ENCODE measurements around the gene DEGS2. TPM values are rescaled to one million over a fixed set of nuclear protein-coding genes. Genes with fewer than 3 reads are reported as not detected.
"Not testable (repeated sequence)": the region's sequence is repeated elsewhere in the genome, so short reads cannot be mapped to it uniquely, and the experiment has no call there.

Gene DEGS2
- total RNA-seq, 1 donor = not detected

DNA sequence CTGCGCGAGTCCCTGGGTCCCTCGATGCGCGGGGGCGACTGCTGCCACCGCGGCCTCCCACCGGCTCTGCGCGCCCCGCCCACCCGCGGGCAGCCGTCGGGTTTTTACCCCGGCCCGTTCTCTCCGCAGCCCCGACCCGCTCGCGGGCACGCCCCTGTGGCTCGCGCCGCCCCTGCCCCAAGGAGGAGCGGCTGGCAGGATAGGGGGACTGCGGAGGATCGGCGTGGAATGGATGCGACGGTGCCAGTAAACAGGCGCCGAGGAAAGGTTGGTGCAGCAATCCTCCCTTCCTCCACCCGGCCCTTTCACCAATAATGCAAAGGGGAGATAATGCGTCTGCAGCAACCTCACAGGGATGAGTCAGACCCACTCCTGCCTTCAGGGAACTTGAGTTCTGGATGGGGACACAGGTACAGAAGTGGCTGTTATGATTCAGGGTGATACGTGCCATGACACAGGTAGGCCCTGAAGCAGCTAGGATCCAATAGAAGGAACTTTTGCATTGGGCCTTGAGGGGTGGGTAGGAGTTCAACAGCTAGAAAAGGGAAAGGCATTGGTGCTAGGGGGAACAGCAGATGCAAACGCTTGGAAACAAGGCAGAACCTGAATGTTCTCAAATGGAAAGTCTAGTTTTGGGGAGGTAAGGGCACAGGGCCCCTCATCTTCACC, 554 bp upstream of the DEGS2 start:
- no peak for TF ChIP-seq CTCF (IDR thresholded peaks at IDR 0.05; ENCODE audit: insufficient read depth, low read length)
- DNase-seq (ENCODE audit: low read depth) = no peak
- no peak overlapping the region for H3K4me3 ChIP-seq (ENCODE audit: low read depth, low read length)

DNA sequence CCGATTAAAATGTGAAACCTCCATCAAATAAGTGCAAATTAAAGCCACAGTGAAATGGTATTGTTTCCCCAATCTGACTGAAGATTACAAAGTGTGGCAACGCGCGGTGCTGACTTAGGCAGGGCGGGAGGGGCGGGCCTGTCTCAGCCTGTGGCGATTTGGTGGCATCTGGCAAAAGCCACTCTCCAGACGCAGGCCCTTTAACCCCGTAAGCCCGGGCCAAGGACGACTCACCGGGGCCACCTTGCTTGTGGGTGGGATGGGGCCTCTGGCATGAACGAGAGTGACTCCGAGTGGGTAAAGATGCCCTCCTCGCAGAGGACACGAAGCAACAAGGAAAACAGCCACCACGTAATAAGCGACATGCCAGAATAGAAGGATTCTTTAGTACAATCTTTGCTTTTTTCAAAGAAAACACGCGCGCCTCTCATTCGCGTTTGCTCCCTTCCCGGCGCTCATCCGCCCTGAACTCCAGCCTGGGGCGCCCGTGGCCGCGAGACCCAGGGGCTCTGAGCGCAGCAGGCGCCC, 815 bp downstream of the DEGS2 start:
- TF ChIP-seq CTCF (IDR thresholded peaks at IDR 0.05; ENCODE audit: insufficient read depth, low read length) = no peak
- H3K4me3 ChIP-seq (ENCODE audit: low read depth, low read length) = no peak overlapping the region
- DNase-seq (ENCODE audit: low read depth) = no peak

- DNase-seq (ENCODE audit: low read depth); H3K4me3 ChIP-seq (ENCODE audit: low read depth, low read length): not testable (repeated sequence)
Measured at GRCh38 chr14:100157548-100158232, 1.8 kb downstream of the DEGS2 start.

DNA sequence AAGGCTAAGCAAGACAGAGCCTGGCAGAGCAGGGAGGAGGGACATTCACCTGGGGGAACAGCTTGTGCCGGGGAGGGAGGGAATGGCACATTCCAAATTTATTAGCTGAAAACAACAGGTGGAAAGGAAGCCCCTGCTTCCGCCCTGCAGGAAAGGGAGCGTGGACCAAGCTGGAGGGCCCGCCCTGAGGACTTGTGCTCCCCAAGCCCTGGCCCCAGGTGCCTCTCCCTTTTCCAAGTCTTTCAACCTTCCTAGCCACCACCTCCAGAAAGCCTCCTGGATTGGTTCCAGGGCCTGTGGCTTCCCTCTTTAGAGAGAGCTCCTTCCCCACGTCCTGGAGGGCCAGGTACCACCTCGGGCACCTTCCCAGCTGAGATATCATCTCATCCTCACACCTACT, 2.7 kb downstream of the DEGS2 start:
- DNase-seq (ENCODE audit: low read depth) = no peak
- H3K4me3 ChIP-seq (ENCODE audit: low read depth, low read length) = no peak overlapping the region
- TF ChIP-seq CTCF (IDR thresholded peaks at IDR 0.05; ENCODE audit: insufficient read depth, low read length) = no peak

DNA sequence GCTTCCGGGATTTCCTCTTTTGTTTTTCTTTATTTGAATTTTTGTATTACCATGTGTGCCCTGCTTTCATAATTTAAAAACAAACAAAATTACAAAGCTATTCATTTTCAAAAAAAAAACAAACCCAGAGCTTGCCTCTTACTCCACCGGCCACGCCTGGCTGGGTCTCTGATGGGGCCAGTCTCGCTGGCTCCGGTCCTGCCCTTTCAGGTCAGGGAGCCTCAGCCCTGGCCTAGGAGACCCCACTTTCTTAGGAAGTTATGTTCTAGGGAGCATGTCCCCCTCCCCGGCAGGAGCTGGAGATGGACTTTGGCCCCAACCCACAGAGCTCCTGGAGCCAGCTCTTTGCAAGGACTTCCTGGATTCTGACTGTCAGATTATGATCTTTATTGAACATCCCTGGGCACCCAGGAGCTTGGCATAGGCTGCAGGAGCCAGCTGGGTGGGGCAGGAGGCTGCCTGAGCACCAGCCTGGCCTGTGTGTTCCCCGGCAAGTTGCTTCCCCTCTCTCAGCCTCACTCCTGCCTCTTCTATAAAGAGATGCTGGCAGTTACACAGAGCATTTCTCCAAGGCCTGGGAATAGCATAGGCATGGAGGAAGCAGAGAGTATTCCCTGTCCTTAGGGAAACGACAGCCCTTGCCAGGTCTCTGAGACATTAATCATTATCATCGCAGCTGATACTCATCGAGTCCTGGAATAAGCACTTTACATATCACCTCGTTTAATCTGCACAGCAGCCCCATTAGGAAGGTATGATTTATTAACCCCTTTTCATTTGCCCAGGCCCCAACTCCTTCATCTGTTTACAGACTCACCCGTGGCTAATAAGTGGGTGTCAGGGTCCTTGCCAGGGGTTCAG, 3.5 kb downstream of the DEGS2 start:
- no peak overlapping the region for H3K4me3 ChIP-seq (ENCODE audit: low read depth, low read length)
- TF ChIP-seq CTCF (IDR thresholded peaks at IDR 0.05; ENCODE audit: insufficient read depth, low read length) = no peak
- DNase-seq (ENCODE audit: low read depth) = no peak

- DNase-seq (ENCODE audit: low read depth) = no peak
- H3K4me3 ChIP-seq (ENCODE audit: low read depth, low read length) = no peak overlapping the region
- peak; percentile 59 for TF ChIP-seq CTCF (IDR thresholded peaks at IDR 0.05; ENCODE audit: insufficient read depth, low read length)
Measured at GRCh38 chr14:100155049-100155621, 4.3 kb downstream of the DEGS2 start.

All from fibroblast of the aortic adventitia (primary cell).